GM15510 (cell line): ENCODE measurements around the gene RASL11B.

ENCODE experiments used
- POLR2A ChIP-seq: IDR thresholded peaks from 3 replicates; pipeline ENCODE4 v1.6.1; 2011; ENCODE audit warnings: borderline replicate concordance; ENCODE audit not compliant: insufficient read length; ENCODE audit errors: extremely low read depth

RASL11B gene

DNA sequence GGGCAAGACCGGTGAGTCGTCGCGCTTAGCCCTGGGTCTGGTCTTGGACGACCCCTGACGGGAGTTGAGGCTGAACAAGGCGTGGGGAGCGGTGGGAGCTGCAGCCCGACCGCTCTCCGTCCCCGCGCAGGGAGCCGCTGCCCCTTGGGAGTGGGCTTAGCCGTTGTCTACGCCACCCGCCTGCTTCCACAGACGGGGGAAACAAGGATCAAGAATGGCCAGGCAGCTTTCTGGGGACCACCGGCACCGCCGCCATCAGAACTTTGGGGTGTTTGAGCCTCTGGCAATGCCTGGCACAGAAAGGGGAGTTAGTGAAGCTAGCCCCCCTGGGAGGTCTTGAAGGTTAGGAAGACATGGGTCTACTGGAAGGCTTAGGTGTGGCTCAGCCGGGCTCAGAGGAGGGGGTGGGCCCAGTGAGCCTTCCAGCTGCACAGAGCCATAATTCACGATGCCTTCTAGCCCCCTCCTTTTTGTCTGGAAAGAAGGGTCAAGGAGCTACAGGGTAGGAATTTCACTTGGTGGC, 583 bp downstream of the RASL11B start:
- no peak for TF ChIP-seq POLR2A

DNA sequence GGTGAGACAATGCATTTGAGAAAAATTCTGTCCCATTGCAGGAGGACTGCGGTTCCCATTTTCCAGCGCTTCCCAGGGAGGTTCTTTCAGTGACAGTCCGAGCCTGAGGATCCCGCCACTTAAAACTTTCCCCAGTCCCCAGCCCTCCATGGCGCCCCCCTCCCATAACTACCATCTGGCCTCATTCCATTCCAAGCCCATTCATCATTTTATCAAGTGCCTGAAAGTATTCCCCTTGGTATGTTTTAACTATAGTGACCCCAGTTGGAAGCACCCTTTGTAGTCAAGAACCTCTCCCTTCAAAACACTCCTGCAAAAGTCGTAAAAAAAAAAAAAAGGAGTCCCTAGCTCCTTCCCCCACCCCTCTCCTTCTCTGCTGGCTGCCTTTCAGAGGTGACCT, 1.2 kb downstream of the RASL11B start:
- TF ChIP-seq POLR2A = no peak

DNA sequence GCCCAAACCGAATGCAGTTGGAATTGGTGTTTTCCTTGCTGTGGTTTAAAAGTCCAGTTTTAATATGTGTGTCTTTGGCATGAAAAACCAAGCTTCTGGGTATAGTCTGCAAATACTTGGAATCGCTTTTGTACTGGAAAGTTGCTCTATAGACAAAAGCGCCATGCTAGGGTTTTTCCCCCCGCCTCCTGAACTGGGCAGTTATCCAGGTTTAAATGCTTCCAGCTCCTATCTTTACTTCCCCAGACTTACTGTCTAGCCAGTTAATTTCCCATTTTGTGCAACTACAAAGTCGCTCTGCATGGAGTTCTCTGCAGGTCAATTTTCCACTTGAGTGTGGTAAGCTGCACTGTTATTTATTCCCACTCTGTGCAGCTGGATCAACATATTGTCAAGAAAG, 2.7 kb downstream of the RASL11B start:
- no peak for TF ChIP-seq POLR2A

- no peak for TF ChIP-seq POLR2A
These were observed 3.2 kb downstream of the RASL11B start for GRCh38 chr4:52865300-52865699.

DNA sequence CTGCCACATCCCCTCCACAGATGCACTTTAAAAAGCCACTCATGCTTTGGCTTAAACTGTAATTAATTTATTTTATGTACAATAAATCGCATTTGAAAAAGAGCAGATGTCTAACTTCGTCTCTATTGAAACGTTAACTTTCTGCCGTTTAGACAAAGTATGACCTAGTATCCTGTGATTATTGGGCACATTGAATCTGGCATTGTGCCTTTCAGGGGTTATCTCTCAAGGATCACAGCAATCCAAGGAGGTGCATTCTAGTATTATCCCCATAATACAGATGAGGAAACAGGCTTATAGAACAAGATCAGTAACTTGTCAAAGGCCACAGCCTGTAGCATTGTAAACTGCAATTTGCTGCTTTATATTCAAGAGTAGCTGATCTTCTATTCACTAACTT, 4.6 kb downstream of the RASL11B start:
- TF ChIP-seq POLR2A = no peak

GRCh38 chr4:52867163-52867562, 5.0 kb downstream of the RASL11B start:
- no peak for TF ChIP-seq POLR2A

DNA sequence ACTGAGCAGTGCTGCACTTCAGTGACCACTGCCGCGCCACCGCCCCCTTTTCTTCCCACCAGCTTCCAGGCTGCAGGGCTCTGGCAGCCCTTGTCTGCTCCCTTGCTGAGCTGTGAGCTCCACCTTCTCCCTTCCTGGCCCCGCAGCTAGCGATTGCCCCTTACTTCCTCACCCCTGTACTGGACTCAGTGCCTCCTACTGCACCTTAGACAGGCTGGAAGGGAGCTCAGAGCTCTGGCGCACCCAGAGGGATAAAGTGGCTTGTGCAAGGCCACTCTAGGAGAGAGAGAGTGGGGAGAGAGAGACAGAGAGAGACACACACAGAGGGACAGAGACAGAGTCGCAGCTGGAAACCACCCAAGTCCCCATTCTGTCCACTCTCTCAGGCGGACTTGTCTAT, 6.0 kb downstream of the RASL11B start:
- no peak for TF ChIP-seq POLR2A

DNA sequence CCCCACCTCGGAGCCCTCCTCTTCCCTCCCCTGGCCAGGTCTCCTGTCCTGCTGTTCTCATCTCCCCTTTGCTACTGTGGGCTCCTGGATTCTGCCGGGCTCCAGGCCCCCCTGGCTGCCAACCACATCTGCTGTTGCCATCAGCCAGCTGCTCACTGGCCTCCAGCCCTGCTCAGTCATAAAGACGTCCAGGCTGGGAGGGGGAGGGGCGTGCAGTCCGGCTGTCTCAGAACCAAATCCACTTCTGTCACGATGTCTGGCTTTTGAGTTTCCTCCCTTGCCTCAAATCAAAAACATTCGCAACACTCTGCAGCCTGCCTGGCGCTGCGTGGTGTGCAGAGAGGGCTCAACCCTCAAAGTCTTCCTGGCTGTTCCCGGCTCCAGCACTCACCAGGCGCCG, 7.1 kb downstream of the RASL11B start:
- TF ChIP-seq POLR2A = no peak

- TF ChIP-seq POLR2A = no peak
These were observed 7.5 kb downstream of the RASL11B start for GRCh38 chr4:52869656-52870055.

- TF ChIP-seq POLR2A = no peak
These were observed 8.1 kb downstream of the RASL11B start for GRCh38 chr4:52870225-52870624.

DNA sequence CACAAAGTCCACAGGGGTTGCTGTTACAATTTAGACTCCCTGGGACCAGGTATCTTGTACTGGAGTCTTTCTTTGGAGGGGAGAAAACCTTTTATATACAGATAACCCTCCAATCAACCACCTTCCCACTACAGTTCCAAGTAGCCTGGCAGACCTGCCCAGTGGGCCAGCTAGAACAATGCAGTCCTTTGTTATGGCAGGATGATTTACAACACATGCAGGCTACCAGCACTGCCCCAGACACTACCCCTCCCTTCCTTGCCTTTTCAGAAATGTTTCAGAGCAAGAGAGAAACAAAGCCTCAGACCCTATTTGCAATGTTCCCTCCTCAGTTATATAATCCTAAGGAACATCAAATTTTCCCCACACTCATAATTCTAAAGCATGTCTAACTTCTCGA, 11.1 kb downstream of the RASL11B start:
- no peak for TF ChIP-seq POLR2A

DNA sequence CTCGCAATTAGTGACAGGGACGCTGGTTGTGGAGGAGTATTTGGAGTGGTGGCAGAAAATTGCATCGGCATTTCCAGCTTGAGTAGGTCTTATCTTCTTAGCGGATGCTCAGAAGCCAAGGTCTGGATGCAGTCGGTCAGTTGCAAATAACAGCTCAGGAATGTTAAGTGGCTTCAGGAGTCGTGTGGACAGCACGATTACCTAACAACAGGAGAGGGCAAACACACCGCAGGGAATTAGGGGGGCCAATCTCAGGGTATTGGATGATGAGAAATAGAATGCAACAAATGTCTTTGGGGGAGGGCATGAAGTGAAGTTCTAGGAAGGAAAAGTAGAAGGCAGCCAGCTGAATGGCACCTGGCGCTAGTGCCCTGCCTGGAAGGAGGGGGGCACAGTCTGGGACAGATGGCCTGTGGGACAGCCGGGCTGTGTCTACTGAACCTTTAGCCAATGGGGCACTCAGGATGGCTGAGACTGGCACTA, 11.8 kb downstream of the RASL11B start:
- no peak for TF ChIP-seq POLR2A

DNA sequence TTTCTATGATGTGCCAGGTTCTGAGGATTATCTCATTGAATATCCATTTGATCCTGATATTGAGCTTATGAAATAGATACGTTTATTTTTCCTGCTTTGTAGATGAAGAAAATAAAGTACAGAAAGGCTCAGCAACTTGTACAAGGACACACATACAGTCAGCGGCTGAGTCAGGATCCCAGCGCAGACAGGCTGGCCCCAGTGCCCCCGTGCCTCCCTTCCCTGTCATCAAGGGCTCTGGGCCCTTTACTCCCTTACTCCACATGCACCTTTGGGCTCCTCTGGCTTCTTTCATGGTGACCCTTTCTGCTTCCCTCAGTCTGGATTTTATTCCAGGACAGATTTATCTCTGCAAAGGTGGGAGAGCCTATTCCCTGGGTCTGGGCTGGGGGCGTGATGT, 12.8 kb downstream of the RASL11B start:
- no peak for TF ChIP-seq POLR2A

DNA sequence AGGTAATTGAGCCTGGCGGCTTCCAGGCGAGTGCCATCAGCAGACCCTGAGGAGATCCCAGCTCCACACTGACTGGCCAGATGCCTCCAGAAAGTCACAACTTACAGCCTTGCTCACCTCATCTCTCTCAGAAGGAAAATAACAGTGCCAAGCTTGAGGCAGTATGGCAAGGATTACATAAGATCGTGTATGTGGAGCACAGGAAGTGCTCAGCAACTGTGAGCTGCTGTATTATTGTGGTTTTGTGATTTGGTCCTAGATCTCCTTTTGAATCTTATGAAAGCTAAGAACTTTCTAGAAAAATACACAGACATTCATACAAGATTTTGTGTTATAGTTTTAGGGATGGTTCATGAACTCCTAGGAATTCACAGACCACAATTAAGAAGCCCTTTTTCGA, 14.0 kb downstream of the RASL11B start:
- no peak for TF ChIP-seq POLR2A

DNA sequence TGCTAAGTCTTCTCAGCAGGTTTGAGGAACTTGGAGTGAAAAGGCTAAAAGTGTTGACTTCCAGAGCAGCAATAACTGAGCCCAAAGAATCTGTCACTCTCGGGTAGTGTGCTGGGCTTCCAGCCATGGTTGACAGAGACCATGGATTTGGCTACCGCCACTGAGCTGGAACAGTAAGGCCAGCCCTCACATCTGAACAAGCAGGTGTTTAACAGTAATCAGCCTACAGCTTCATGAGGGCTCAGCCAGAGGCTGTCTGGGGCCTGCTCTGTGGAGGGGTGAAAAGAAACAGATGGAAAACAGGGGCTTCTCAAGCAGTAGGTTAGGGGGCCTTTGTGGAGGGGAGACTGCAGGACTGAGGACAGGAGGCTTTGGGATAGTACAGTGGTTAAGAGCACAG, 14.9 kb downstream of the RASL11B start:
- TF ChIP-seq POLR2A = no peak

GRCh38 chr4:52877694-52878093, 15.6 kb downstream of the RASL11B start:
- TF ChIP-seq POLR2A = no peak

DNA sequence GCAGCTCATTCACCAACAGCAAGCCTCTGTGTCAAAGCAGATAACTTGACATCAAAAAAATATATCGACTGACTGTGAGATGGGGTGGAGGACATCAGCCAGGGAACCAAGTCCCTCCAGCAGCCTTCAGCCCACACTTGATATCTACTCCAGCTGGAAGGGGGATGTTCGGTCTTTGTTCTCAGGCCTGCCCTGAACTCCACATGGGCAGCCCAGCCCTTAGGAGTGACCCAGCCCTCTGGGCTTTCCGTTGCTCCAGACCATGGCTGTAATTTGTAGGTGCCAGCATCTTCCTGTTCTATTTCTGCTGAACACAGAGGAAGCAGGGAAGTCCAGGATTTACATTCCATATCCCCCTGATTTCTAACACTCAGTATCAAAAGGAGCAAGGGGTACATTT, 17.4 kb downstream of the RASL11B start:
- TF ChIP-seq POLR2A = no peak
